Measurements from ENCODE around the gene PLCB4. TPM values are rescaled to one million over a fixed set of nuclear protein-coding genes. Genes with fewer than 3 reads are reported as not detected.

The PLCB4 gene
- polyA plus RNA-seq, 1 experiment: 18.6 TPM

DNA sequence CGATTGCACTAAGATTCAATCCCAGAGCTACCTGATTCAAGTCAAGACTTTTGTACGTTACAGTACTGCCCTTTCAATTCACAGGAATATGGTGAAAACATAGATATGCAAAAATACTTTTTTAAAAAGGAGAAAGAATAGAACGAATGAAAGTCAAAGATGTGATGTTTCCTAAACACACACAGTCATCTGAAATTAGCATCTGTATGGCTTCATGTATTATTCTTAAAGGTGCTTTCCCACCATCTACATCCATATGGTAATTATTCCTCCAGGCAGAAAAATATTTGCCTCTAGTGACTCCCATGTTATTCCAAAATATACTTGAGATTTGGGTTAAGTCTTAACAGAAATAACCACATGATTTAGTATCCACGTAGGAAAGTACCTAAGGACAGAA, 330.0 kb downstream of the PLCB4 start:
- Histone ChIP-seq H3K27ac (ENCODE audit: low read depth, low read length) (no peak overlapping the region), H3K9me3 (ENCODE audit: control insufficient read depth, insufficient read depth, low read length) (no peaks in the 10 kb centered on the region), H3K27me3 (ENCODE audit: control insufficient read depth, insufficient read depth, low read length) (no peaks in the 10 kb centered on the region), H3K4me3 (ENCODE audit: low read depth, low read length) (no peak overlapping the region)
- POLR2A ChIA-PET: no interaction called here
- DNase-seq (ENCODE audit: low read depth, low spot score): no peak
- CTCF ChIA-PET: interaction anchor here (1.4 to 2.4 kb wide), 2 partner anchors 9 to 211 kb away, joined by 5 to 11 read pairs; no protein-coding TSS in a partner anchor
- TF ChIP-seq, protein P1, sequence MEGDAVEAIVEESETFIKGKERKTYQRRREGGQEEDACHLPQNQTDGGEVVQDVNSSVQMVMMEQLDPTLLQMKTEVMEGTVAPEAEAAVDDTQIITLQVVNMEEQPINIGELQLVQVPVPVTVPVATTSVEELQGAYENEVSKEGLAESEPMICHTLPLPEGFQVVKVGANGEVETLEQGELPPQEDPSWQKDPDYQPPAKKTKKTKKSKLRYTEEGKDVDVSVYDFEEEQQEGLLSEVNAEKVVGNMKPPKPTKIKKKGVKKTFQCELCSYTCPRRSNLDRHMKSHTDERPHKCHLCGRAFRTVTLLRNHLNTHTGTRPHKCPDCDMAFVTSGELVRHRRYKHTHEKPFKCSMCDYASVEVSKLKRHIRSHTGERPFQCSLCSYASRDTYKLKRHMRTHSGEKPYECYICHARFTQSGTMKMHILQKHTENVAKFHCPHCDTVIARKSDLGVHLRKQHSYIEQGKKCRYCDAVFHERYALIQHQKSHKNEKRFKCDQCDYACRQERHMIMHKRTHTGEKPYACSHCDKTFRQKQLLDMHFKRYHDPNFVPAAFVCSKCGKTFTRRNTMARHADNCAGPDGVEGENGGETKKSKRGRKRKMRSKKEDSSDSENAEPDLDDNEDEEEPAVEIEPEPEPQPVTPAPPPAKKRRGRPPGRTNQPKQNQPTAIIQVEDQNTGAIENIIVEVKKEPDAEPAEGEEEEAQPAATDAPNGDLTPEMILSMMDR (IDR thresholded peaks at IDR 0.05; ENCODE audit: low read depth, low read length): no peak

DNA sequence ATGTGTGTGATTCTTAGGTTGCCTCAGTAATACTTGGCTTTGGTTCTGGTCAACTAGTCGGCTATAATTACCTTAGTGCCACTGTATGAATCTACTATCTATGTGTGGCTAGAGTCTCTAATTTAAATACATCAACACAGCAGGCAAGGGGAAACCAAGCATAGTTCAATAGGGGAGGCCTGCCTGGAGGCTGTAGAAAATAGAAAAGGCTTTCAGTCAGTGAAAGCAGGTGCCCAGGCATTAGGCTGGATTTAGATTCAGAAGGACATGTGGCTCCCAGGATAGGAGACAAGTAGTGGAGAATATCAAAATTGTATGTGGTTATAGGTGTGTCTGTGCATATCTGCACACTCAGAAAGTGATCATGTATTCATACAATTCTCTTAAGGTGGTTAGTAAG, 330.4 kb downstream of the PLCB4 start:
- TF ChIP-seq, protein P1 (IDR thresholded peaks at IDR 0.05; ENCODE audit: low read depth, low read length): no peak
- POLR2A ChIA-PET: interaction anchor here (0.5 kb wide), 1 partner anchor 640 kb away, joined by 7 read pairs; no protein-coding TSS in a partner anchor
- CTCF ChIA-PET: interaction anchor here (1.0 to 2.4 kb wide), 2 partner anchors 9 kb away, joined by 3 to 11 read pairs; no protein-coding TSS in a partner anchor
- no peak overlapping the region for H3K4me3 ChIP-seq (ENCODE audit: low read depth, low read length)
- DNase-seq (ENCODE audit: low read depth, low spot score): no peak
- H3K9me3 ChIP-seq (ENCODE audit: control insufficient read depth, insufficient read depth, low read length): no peaks in the 10 kb centered on the region
- H3K27ac ChIP-seq (ENCODE audit: low read depth, low read length): no peak overlapping the region
- no peaks in the 10 kb centered on the region for H3K27me3 ChIP-seq (ENCODE audit: control insufficient read depth, insufficient read depth, low read length)

DNA sequence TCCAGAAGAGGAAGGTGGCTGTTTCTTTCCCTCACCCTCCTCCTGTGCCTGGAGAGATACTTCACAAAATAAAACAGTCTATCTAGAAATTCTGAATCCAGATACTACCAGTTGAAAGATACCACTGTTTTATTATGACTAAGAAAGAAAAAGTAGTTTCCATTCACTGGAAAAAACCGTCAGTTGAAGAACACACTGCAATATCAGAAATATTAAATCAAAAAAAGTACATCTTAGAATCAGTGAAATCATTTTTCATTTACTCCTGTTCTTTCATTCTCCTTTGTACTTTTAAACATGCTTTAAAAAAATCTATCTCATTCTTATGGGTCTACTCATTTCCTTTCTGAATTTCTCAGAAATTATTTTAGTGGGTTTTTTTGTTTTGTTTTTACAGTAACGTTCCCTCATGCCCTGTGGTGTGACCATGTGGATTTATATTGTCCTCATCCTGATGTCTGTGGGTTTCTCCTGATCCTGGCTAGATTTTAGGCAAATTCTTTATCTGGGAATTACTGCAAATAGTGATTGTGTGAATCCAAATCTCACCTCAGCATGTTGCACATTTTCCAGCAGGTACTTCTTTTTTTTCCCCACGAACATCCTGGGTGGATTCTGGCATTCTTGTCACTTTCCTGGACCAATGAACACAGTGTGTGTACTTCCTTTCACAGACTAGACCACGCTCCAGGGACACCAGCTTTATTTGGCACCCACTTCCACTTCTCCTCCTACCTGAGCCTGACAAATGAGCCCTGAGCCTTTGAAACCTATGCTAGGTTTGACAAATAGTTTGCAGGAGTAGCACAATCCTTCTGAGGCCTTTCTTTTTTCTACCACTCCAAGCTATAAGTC, 331.5 kb downstream of the PLCB4 start:
- POLR2A ChIA-PET: interaction anchor here (0.5 kb wide), 1 partner anchor 641 kb away, joined by 7 read pairs; no protein-coding TSS in a partner anchor
- H3K27me3 ChIP-seq (ENCODE audit: control insufficient read depth, insufficient read depth, low read length): no peaks in the 10 kb centered on the region
- no peaks in the 10 kb centered on the region for H3K9me3 ChIP-seq (ENCODE audit: control insufficient read depth, insufficient read depth, low read length)
- TF ChIP-seq, protein P1 (IDR thresholded peaks at IDR 0.05; ENCODE audit: low read depth, low read length): no peak
- no peak overlapping the region for H3K27ac ChIP-seq (ENCODE audit: low read depth, low read length)
- no peak overlapping the region for H3K4me3 ChIP-seq (ENCODE audit: low read depth, low read length)
- CTCF ChIA-PET: interaction anchor here (1.0 to 1.6 kb wide), 2 partner anchors 8 to 210 kb away, joined by 3 to 4 read pairs; no protein-coding TSS in a partner anchor
- DNase-seq (ENCODE audit: low read depth, low spot score): no peak

DNA sequence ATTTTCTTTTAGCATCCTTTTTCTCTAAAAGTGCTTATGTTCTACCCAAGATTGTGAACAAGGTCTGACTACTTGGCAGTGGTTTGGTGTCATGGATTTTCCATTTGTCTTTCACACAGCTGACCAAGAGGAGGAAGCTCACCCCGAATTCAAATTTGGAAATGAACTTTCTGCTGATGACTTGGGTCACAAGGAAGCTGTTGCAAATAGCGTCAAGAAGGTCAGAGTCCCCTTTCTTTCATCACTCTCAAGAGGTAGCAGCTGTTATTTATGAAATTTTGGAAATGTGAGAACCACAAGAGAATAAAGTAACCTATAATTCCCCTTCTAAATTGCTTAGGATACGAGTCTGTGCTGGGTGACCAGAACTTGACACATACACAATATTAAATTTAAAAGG, 332.5 kb downstream of the PLCB4 start:
- DNase-seq (ENCODE audit: low read depth, low spot score): no peak
- H3K4me3 ChIP-seq (ENCODE audit: low read depth, low read length): no peak overlapping the region
- TF ChIP-seq, protein P1 (IDR thresholded peaks at IDR 0.05; ENCODE audit: low read depth, low read length): no peak
- no peaks in the 10 kb centered on the region for H3K9me3 ChIP-seq (ENCODE audit: control insufficient read depth, insufficient read depth, low read length)
- no peak overlapping the region for H3K27ac ChIP-seq (ENCODE audit: low read depth, low read length)
- no peaks in the 10 kb centered on the region for H3K27me3 ChIP-seq (ENCODE audit: control insufficient read depth, insufficient read depth, low read length)
- ChIA-PET POLR2A (no interaction called here), CTCF (interaction anchor here (1.2 to 1.6 kb wide), 2 partner anchors 9 to 209 kb away, joined by 4 to 5 read pairs; no protein-coding TSS in a partner anchor)

DNA sequence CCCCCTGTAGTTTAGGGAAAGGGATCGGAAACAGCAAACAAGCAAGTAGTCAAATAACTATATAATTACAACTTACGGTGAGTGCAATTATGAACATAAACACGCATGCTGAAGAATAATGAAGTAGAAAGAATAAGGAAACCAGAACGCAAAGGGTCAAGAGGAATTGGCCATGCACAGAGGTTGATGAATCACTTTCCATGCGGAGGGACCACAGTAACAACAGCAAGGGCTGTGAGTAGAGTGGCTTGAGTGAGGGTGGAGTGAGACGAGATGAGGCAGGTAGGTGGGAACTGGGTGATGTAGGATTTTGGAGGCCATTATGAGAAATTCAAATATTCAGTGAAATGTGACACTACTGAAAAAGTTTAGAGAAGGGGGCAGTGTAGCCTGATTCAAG, 333.3 kb downstream of the PLCB4 start:
- TF ChIP-seq, protein P1 (IDR thresholded peaks at IDR 0.05; ENCODE audit: low read depth, low read length): no peak
- H3K27ac ChIP-seq (ENCODE audit: low read depth, low read length): no peak overlapping the region
- no peaks in the 10 kb centered on the region for H3K27me3 ChIP-seq (ENCODE audit: control insufficient read depth, insufficient read depth, low read length)
- no peaks in the 10 kb centered on the region for H3K9me3 ChIP-seq (ENCODE audit: control insufficient read depth, insufficient read depth, low read length)
- CTCF ChIA-PET: interaction anchor here (1.2 kb wide), 1 partner anchor 9 kb away, joined by 5 read pairs; no protein-coding TSS in a partner anchor
- POLR2A ChIA-PET: no interaction called here
- H3K4me3 ChIP-seq (ENCODE audit: low read depth, low read length): no peak overlapping the region
- no peak for DNase-seq (ENCODE audit: low read depth, low spot score)

Data from AG04450 (cell line).